Lower leg skin (tissue), 3 donors: ENCODE data around the gene VWA2.

Experiments used
- POLR2A ChIP-seq, 2 donors: fragments of 450-650 bp; IDR thresholded peaks; one replicate each; pipeline ENCODE4 v1.6.1; 2016 to 2017; ENCODE audit warnings: antibody characterized with exemption in 2 of 2, mild to moderate bottlenecking in 1 of 2, moderate library complexity in 1 of 2
- TF ChIP-seq, protein P1 (sequence below), 3 donors: fragments of 450-650 bp; IDR thresholded peaks; one replicate each; pipeline ENCODE4 v1.5.1; 2016; ENCODE audit warnings: antibody characterized with exemption in 3 of 3, mild to moderate bottlenecking in 3 of 3, moderate library complexity in 2 of 3

DNA sequence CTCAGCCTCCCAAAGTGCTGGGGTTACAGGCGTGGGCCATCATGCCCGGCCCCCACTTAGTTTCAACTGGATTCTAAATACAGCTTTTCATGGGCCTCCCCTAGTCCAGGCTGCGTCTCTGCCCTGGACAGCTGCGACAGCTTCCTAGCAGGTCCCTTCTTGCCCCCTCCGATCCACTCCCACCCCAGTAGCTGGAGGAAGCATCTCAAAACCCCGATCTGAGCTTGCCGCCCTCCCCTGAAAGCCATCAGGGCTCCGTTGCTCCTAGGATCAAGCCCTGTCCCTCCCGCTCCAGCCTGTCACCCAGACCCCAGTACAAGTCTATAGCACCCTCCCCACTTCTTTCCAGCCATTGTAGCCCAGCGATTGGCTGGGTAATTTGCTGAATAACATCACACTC, 64.5 kb downstream of the VWA2 start:
- TF ChIP-seq, protein P1, sequence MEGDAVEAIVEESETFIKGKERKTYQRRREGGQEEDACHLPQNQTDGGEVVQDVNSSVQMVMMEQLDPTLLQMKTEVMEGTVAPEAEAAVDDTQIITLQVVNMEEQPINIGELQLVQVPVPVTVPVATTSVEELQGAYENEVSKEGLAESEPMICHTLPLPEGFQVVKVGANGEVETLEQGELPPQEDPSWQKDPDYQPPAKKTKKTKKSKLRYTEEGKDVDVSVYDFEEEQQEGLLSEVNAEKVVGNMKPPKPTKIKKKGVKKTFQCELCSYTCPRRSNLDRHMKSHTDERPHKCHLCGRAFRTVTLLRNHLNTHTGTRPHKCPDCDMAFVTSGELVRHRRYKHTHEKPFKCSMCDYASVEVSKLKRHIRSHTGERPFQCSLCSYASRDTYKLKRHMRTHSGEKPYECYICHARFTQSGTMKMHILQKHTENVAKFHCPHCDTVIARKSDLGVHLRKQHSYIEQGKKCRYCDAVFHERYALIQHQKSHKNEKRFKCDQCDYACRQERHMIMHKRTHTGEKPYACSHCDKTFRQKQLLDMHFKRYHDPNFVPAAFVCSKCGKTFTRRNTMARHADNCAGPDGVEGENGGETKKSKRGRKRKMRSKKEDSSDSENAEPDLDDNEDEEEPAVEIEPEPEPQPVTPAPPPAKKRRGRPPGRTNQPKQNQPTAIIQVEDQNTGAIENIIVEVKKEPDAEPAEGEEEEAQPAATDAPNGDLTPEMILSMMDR (IDR thresholded peaks at IDR 0.05): no peak
- no peak for TF ChIP-seq POLR2A (IDR thresholded peaks at IDR 0.05)
